Keratinocyte (primary cell): ENCODE data around the gene SYF2. TPM values are rescaled to one million over a fixed set of nuclear protein-coding genes. Genes with fewer than 3 reads are reported as not detected.

ENCODE experiments used
- DNase-seq: peaks from one replicate; pipeline ENCODE4 v3.0.0-alpha.2; 2011; ENCODE audit warnings: low read depth, missing footprints, low spot score
- FAIRE-seq: peaks from 2 replicates; lab custom pipeline; 2011; peaks lifted over from hg19 to GRCh38; lab: Jason Lieb, UNC
- H2AFZ ChIP-seq: 2 replicates; pipeline ENCODE4 v1.6.0; 2012; ENCODE audit warnings: low read length, control low read depth, inconsistent platforms; ENCODE audit not compliant: control insufficient read depth
- H3K27ac ChIP-seq: 2 replicates; pipeline ENCODE4 v1.5.1; 2011; ENCODE audit warnings: low read length; ENCODE audit not compliant: control insufficient read depth, insufficient read depth
- H3K27me3 ChIP-seq: 3 replicates; pipeline ENCODE4 v1.6.0; 2011; ENCODE audit warnings: low read length; ENCODE audit not compliant: control insufficient read depth, insufficient read depth; ENCODE audit errors: extremely low read depth
- H3K36me3 ChIP-seq, 2 experiments: 2 replicates in 1 of 2; 3 replicates in 1 of 2; pipeline ENCODE4 v1.5.1; 2011; ENCODE audit warnings: low read length in 2 of 2, mild to moderate bottlenecking in 1 of 2; ENCODE audit not compliant: control insufficient read depth in 2 of 2, insufficient read depth in 2 of 2; ENCODE audit errors: extremely low read depth in 1 of 2
- H3K4me1 ChIP-seq: 3 replicates; pipeline ENCODE4 v1.5.1; 2011; ENCODE audit warnings: low read length; ENCODE audit not compliant: control insufficient read depth, insufficient read depth; ENCODE audit errors: extremely low read depth
- H3K4me2 ChIP-seq: 3 replicates; pipeline ENCODE4 v1.6.0; 2011; ENCODE audit warnings: low read depth, low read length; ENCODE audit not compliant: control insufficient read depth, insufficient read depth; ENCODE audit errors: extremely low read depth
- H3K4me3 ChIP-seq, 3 experiments: fragments of 200-600 bp in 1 of 3; sonication (generic) in 1 of 3; 2 replicates in 2 of 3; 3 replicates in 1 of 3; pipeline ENCODE4 v1.5.1; 2011 to 2016; ENCODE audit warnings: low read length in 3 of 3, mild to moderate bottlenecking in 3 of 3, control low read depth in 2 of 3, inconsistent platforms in 1 of 3, low read depth in 1 of 3, mixed read lengths in 1 of 3, mixed run types in 1 of 3, moderate library complexity in 1 of 3; ENCODE audit not compliant: control insufficient read depth in 2 of 3, insufficient read depth in 2 of 3; ENCODE audit errors: extremely low read depth in 1 of 3
- H3K79me2 ChIP-seq: 2 replicates; pipeline ENCODE4 v1.6.0; 2012; ENCODE audit warnings: low read length; ENCODE audit not compliant: control insufficient read depth, insufficient read depth
- H3K9ac ChIP-seq: 3 replicates; pipeline ENCODE4 v1.6.0; 2011; ENCODE audit warnings: low read length; ENCODE audit not compliant: control insufficient read depth, insufficient read depth; ENCODE audit errors: extremely low read depth
- H3K9me1 ChIP-seq: 3 replicates; pipeline ENCODE4 v1.6.0; 2011; ENCODE audit warnings: low read length; ENCODE audit not compliant: control insufficient read depth, insufficient read depth; ENCODE audit errors: extremely low read depth
- H3K9me3 ChIP-seq: 2 replicates; pipeline ENCODE4 v1.5.1; 2012; ENCODE audit warnings: low read depth, low read length; ENCODE audit not compliant: control insufficient read depth
- H4K20me1 ChIP-seq: 3 replicates; pipeline ENCODE4 v1.6.0; 2011; ENCODE audit warnings: low read length; ENCODE audit not compliant: control insufficient read depth, insufficient read depth; ENCODE audit errors: extremely low read depth
- CTCF ChIP-seq, 3 experiments: IDR thresholded peaks in 1 of 3; conservative IDR thresholded peaks in 1 of 3; optimal IDR thresholded peaks in 1 of 3; 2 replicates in 2 of 3; 3 replicates in 1 of 3; pipeline versions ENCODE3 to v1.5.1; 2011; ENCODE audit warnings: low read length in 3 of 3, mild to moderate bottlenecking in 3 of 3, moderate library complexity in 2 of 3, control low read depth in 1 of 3, inconsistent platforms in 1 of 3; ENCODE audit not compliant: insufficient read depth in 2 of 3; ENCODE audit errors: extremely low read depth in 1 of 3
- EZH2 ChIP-seq: IDR thresholded peaks from one replicate; pipeline ENCODE4 v1.6.1; 2012; ENCODE audit warnings: inconsistent platforms, mild to moderate bottlenecking, low read length, moderate library complexity
- dilution Hi-C: fragments of 300-500 bp; cut with MboI; formaldehyde crosslinking; loops from one replicate; pipeline ENCODE4 v1.7.0; 2020; ENCODE audit warnings: low sequenced_read_pairs; ENCODE audit not compliant: extremely low pct_ligation_motif_present
- polyA plus RNA-seq, 5 experiments: library from polyadenylated mRNA; depleted of rRNA in 3 of 5; stranded (reverse) in 3 of 5; stranded (forward) in 1 of 5; unstranded in 1 of 5; fragments of >200 nt; gene quantifications; 1 replicate in 1 of 5; 2 replicates in 3 of 5; 3 replicates in 1 of 5; pipeline versions ENCODE4 v1.2.1 to v1.2.3, GENCODE V29; 2011 to 2012; ENCODE audit warnings: missing spikeins in 2 of 5, low read depth in 1 of 5, low replicate concordance in 1 of 5

Gene SYF2
- polyA plus RNA-seq, 1 donor (not counting 4 experiments of a cell fraction or from before 2014, with no cell fraction given), result 31.8 TPM

DNA sequence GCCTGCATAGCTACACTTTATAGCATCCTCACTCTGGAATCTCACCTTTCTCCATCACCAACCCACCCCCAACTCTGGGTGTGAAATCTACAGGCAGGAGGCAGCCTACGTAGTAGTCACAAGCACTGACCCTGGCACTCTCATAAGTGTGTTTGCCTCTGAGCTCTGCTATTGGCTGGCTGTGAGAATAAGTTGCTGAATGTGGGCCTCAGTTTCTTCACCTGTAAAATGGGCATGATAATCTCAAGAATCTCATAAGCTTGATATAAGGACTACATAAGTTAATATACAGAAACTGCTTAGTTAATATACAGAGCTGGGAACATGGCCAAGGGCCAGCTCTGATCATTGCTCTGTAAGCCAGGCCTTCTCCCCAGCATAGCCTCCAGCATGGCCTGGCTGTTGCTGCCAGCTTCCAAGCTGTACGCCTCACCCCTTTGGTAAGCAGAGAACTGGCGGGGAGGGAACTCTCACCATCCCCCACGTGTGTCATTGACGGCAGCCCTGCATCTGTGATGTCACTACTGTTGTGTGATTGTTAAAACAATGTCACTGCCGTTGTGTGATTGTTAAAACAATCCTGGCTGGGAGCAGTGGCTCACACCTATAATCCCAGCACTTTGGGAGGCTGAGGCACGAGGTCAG lies 53.3 kb downstream of the SYF2 start:
- no peak for DNase-seq
- H3K9ac ChIP-seq, result no peak overlapping the region
- no peak overlapping the region for H3K27ac ChIP-seq
- H3K4me2 ChIP-seq, result no peak overlapping the region
- no peak for FAIRE-seq
- no peak overlapping the region for H3K4me3 ChIP-seq
- no peaks in the 10 kb centered on the region for H3K27me3 ChIP-seq
- no peak overlapping the region for H2AFZ ChIP-seq
- H3K9me3 ChIP-seq, result no peaks in the 10 kb centered on the region
- no peaks in the 10 kb centered on the region for H4K20me1 ChIP-seq
- H3K9me1 ChIP-seq, result no peaks in the 10 kb centered on the region
- H3K4me1 ChIP-seq, result peaks cover 3% of the 10 kb centered on the region
- TF ChIP-seq EZH2 (no peak), CTCF (optimal IDR thresholded peaks at IDR 0.05 in 1 of 3, IDR thresholded peaks at IDR 0.05 in 1 of 3, conservative IDR thresholded peaks at IDR 0.05 in 1 of 3; ENCODE audit: extremely low read depth in 1 of 3, insufficient read depth in 2 of 3, low read length in 3 of 3) (no peak)
- H3K36me3 ChIP-seq, result no peaks in the 10 kb centered on the region
- dilution Hi-C loops, result no loop called here
- no peaks in the 10 kb centered on the region for H3K79me2 ChIP-seq

DNA sequence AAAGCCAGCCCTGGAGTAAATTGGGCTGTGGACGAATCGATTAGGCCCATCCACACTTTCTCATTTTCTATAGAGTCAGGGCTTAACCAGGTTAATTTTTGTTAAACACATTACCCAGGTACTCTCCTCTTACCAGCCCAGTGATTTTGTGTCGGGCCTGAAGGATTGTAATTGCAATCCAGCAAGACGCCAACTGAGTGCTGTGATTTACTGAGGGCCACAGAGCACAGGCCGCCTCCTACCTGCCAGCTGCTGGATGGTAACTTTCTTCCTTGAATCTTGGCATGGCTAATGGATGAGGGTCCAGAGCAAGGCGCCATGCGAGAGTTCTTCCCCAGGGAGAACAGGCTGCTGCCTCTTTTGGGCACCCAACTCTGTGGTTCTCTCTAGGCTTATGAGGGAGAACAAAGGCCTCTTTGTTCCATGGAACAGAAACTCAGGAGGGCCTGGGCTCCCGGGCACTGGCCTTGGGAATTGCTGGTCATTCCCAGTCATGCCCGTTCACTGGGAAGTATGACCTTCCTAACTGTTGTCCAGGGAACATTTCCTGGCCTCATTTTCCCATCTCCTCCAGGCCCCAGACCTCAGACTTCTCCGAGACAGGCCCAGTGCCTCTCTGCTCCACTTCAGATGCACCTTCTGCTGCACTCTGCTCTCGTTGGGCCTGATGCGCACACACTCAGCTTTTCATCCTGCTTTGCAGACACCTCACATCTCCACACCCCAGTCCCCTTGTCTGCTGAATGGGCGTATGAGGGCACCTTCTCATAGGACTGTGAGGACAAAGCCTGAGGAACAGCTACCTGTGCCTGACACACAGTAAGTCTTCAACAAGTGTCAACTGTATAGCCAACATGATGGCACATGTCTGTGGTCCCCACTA lies 57.3 kb downstream of the SYF2 start:
- FAIRE-seq (no peak), DNase-seq (no peak)
- Histone ChIP-seq H3K9ac (no peak overlapping the region), H3K4me3 (no peak overlapping the region), H3K36me3 (no peaks in the 10 kb centered on the region), H3K27me3 (no peaks in the 10 kb centered on the region), H3K4me1 (no peaks in the 10 kb centered on the region), H3K27ac (no peak overlapping the region), H3K4me2 (no peak overlapping the region), H3K9me3 (no peaks in the 10 kb centered on the region), H2AFZ (no peak overlapping the region), H3K79me2 (no peaks in the 10 kb centered on the region), H4K20me1 (no peaks in the 10 kb centered on the region), H3K9me1 (no peaks in the 10 kb centered on the region)
- TF ChIP-seq CTCF (optimal IDR thresholded peaks at IDR 0.05 in 1 of 3, IDR thresholded peaks at IDR 0.05 in 1 of 3, conservative IDR thresholded peaks at IDR 0.05 in 1 of 3; ENCODE audit: extremely low read depth in 1 of 3, insufficient read depth in 2 of 3, low read length in 3 of 3) (no peak), EZH2 (no peak)
- dilution Hi-C loops, result no loop called here
